Fibroblast of lung (primary cell): Measurements from ENCODE around the gene DAPK3. TPM values are rescaled to one million over a fixed set of nuclear protein-coding genes. Genes with fewer than 3 reads are reported as not detected.
A peak's percentile ranks its signal among the peaks of the same experiment; 100 is the strongest.

Source experiments
- DNase-seq, 2 donors: peaks; one replicate each; pipeline versions ENCODE4 v3.0.0 to v3.0.0-alpha.2; 2010; ENCODE audit warnings: low read depth in 2 of 2
- H2AFZ ChIP-seq: 2 replicates; pipeline ENCODE4 v1.5.1; 2012; ENCODE audit warnings: low read length, control low read depth, inconsistent platforms
- H3K27ac ChIP-seq: 2 replicates; pipeline ENCODE4 v1.5.1; 2011; ENCODE audit warnings: low read length, control low read depth; ENCODE audit not compliant: insufficient read depth
- H3K27me3 ChIP-seq: 2 replicates; pipeline ENCODE4 v1.5.1; 2011; ENCODE audit warnings: mild to moderate bottlenecking, low read length; ENCODE audit not compliant: control insufficient read depth, insufficient read depth
- H3K36me3 ChIP-seq: 2 replicates; pipeline ENCODE4 v1.5.1; 2011; ENCODE audit warnings: low read length; ENCODE audit not compliant: control insufficient read depth, insufficient read depth
- H3K4me1 ChIP-seq: 2 replicates; pipeline ENCODE4 v1.5.1; 2011; ENCODE audit warnings: low read length; ENCODE audit not compliant: control insufficient read depth, insufficient read depth; ENCODE audit errors: extremely low read depth
- H3K4me2 ChIP-seq: 2 replicates; pipeline ENCODE4 v1.5.1; 2011; ENCODE audit warnings: low read length, control low read depth; ENCODE audit not compliant: insufficient read depth; ENCODE audit errors: extremely low read depth
- H3K4me3 ChIP-seq, 4 experiments: fragments of 200-600 bp in 1 of 4; sonication (generic) in 1 of 4; replicated peaks in 1 of 4; 2 replicates each; pipeline ENCODE4 v1.5.1; 2011 to 2016; ENCODE audit warnings: low read length in 4 of 4, low read depth in 3 of 4, mild to moderate bottlenecking in 3 of 4, control low read depth in 2 of 4, inconsistent platforms in 1 of 4, mixed read lengths in 1 of 4; ENCODE audit not compliant: insufficient read depth in 1 of 4; ENCODE audit errors: control extremely low read depth in 1 of 4
- H3K79me2 ChIP-seq: 2 replicates; pipeline ENCODE4 v1.5.1; 2012; ENCODE audit warnings: mild to moderate bottlenecking, low read length, inconsistent platforms; ENCODE audit not compliant: control insufficient read depth, insufficient read depth
- H3K9ac ChIP-seq: 2 replicates; pipeline ENCODE4 v1.5.1; 2011; ENCODE audit warnings: mild to moderate bottlenecking, low read length, control low read depth; ENCODE audit not compliant: insufficient read depth
- H3K9me3 ChIP-seq: 2 replicates; pipeline ENCODE4 v1.5.1; 2012; ENCODE audit warnings: low read depth, low read length; ENCODE audit not compliant: control insufficient read depth, insufficient read depth
- H4K20me1 ChIP-seq: 2 replicates; pipeline ENCODE4 v1.5.1; 2011; ENCODE audit warnings: low read length; ENCODE audit not compliant: control insufficient read depth, insufficient read depth; ENCODE audit errors: extremely low read depth
- EZH2 ChIP-seq: IDR thresholded peaks from 2 replicates; pipeline ENCODE4 v1.5.1; 2012; ENCODE audit warnings: low read length, control low read depth, mild to moderate bottlenecking; ENCODE audit errors: missing control alignments
- polyA plus RNA-seq, 2 donors: library from polyadenylated mRNA; depleted of rRNA in 1 of 2; stranded (reverse) in 1 of 2; unstranded in 1 of 2; fragments of >200 nt; gene quantifications; 2 replicates each; pipeline ENCODE4 v1.2.1, GENCODE V29; 2011 to 2012; ENCODE audit warnings: missing spikeins in 1 of 2
- total RNA-seq: library from RNA; depleted of rRNA; stranded (reverse); fragments of >200 nt; gene quantifications from 2 replicates; pipeline ENCODE4 v1.2.1, GENCODE V29; 2014
- TF ChIP-seq, protein P1 (sequence below), 2 donors: IDR thresholded peaks in 1 of 2; conservative IDR thresholded peaks in 1 of 2; 1 replicate in 1 of 2; 2 replicates in 1 of 2; pipeline ENCODE4 v1.5.1; 2011 to 2012; ENCODE audit warnings: low read length in 2 of 2, control low read depth in 1 of 2, inconsistent platforms in 1 of 2, low read depth in 1 of 2, mild to moderate bottlenecking in 1 of 2

DAPK3 gene
- total and polyA plus RNA-seq, 2 donors (not counting 1 experiment from before 2014, with no cell fraction given), result 69.8 to 114 TPM

- Histone ChIP-seq H3K4me1 (no peaks in the 10 kb centered on the region), H3K4me2 (no peak overlapping the region), H2AFZ (no peak overlapping the region), H3K27ac (no peak overlapping the region), H4K20me1 (no peaks in the 10 kb centered on the region), H3K9me3 (no peaks in the 10 kb centered on the region), H3K79me2 (no peaks in the 10 kb centered on the region), H3K9ac (no peak overlapping the region), H3K36me3 (no peaks in the 10 kb centered on the region), H3K27me3 (no peaks in the 10 kb centered on the region), H3K4me3 (no peak overlapping the region)
- no peak for TF ChIP-seq EZH2
- TF ChIP-seq, protein P1, sequence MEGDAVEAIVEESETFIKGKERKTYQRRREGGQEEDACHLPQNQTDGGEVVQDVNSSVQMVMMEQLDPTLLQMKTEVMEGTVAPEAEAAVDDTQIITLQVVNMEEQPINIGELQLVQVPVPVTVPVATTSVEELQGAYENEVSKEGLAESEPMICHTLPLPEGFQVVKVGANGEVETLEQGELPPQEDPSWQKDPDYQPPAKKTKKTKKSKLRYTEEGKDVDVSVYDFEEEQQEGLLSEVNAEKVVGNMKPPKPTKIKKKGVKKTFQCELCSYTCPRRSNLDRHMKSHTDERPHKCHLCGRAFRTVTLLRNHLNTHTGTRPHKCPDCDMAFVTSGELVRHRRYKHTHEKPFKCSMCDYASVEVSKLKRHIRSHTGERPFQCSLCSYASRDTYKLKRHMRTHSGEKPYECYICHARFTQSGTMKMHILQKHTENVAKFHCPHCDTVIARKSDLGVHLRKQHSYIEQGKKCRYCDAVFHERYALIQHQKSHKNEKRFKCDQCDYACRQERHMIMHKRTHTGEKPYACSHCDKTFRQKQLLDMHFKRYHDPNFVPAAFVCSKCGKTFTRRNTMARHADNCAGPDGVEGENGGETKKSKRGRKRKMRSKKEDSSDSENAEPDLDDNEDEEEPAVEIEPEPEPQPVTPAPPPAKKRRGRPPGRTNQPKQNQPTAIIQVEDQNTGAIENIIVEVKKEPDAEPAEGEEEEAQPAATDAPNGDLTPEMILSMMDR (conservative IDR thresholded peaks at IDR 0.05 in 1 of 2, IDR thresholded peaks at IDR 0.05 in 1 of 2; ENCODE audit: low read depth in 1 of 2, low read length in 2 of 2), result no peak
- no peak for DNase-seq
These were observed 24.7 kb upstream of the DAPK3 start for GRCh38 chr19:3995607-3996006.

- Histone ChIP-seq H3K27me3 (no peaks in the 10 kb centered on the region), H3K9me3 (no peaks in the 10 kb centered on the region), H3K4me3 (no peak overlapping the region), H3K4me1 (peaks cover 6% of the 10 kb centered on the region), H2AFZ (peak overlapping the region; percentile 44), H3K4me2 (no peak overlapping the region), H3K36me3 (no peaks in the 10 kb centered on the region), H3K27ac (no peak overlapping the region), H3K9ac (no peak overlapping the region), H3K79me2 (no peaks in the 10 kb centered on the region), H4K20me1 (no peaks in the 10 kb centered on the region)
- TF ChIP-seq EZH2, result no peak
- TF ChIP-seq, protein P1 (conservative IDR thresholded peaks at IDR 0.05 in 1 of 2, IDR thresholded peaks at IDR 0.05 in 1 of 2; ENCODE audit: low read depth in 1 of 2, low read length in 2 of 2), result no peak
- DNase-seq, result no peak
These were observed 19.9 kb upstream of the DAPK3 start for GRCh38 chr19:3990815-3991117.

- Histone ChIP-seq H3K27me3 (no peaks in the 10 kb centered on the region), H4K20me1 (peaks cover 6% of the 10 kb centered on the region), H3K9ac (no peak overlapping the region), H3K79me2 (peaks cover 25% of the 10 kb centered on the region), H3K4me3 (peak overlapping the region in 3 of 4 experiments; percentile 18 to 46 (median 22)), H3K36me3 (peaks cover 15% of the 10 kb centered on the region), H3K4me1 (peaks cover 16% of the 10 kb centered on the region), H3K4me2 (peak overlapping the region; percentile 81), H2AFZ (no peak overlapping the region), H3K27ac (no peak overlapping the region), H3K9me3 (no peaks in the 10 kb centered on the region)
- TF ChIP-seq EZH2, result no peak
- TF ChIP-seq, protein P1 (conservative IDR thresholded peaks at IDR 0.05 in 1 of 2, IDR thresholded peaks at IDR 0.05 in 1 of 2; ENCODE audit: low read depth in 1 of 2, low read length in 2 of 2), result peak; percentile 81 to 90
- peak; percentile 59 to 83 for DNase-seq
These were observed 16.9 kb upstream of the DAPK3 start for GRCh38 chr19:3987619-3988371.
